B cell (primary cell): ENCODE data around the gene ANAPC2. TPM values are rescaled to one million over a fixed set of nuclear protein-coding genes. Genes with fewer than 3 reads are reported as not detected.
A peak's percentile ranks its signal among the peaks of the same experiment; 100 is the strongest.

ENCODE experiments used
- ATAC-seq: fragments of 200-7000 bp; cut with Tn5 transposase; one replicate; pipeline ENCODE4 v1.10.0; 2021; ENCODE audit warnings: low read depth, mild to moderate bottlenecking, moderate number of reproducible peaks, moderate library complexity
- CTCF ChIA-PET: fragments of 350-600 bp; sonication (Branson Sonifier 250); formaldehyde crosslinking; loops from one replicate; lab custom pipeline; 2021; ENCODE audit warnings: antibody characterized with exemption, inconsistent platforms; lab: Charles Lee
- POLR2A ChIA-PET: fragments of 350-600 bp; sonication (Branson Sonifier 250); formaldehyde crosslinking; loops from one replicate; lab custom pipeline; 2021; ENCODE audit warnings: antibody characterized with exemption; lab: Charles Lee
- DNase-seq: peaks from one replicate; pipeline ENCODE4 v3.0.0; 2013
- H2AFZ ChIP-seq: 2 replicates; pipeline ENCODE4 v1.6.1; 2012; ENCODE audit warnings: mild to moderate bottlenecking, low read depth, low read length; ENCODE audit not compliant: insufficient read depth, poor library complexity, severe bottlenecking
- H3K27ac ChIP-seq, 2 donors: 1 replicate in 1 of 2; 2 replicates in 1 of 2; pipeline ENCODE4 v1.5.1; 2012 to 2013; ENCODE audit warnings: low read length in 2 of 2, mild to moderate bottlenecking in 2 of 2, moderate library complexity in 1 of 2
- H3K27me3 ChIP-seq, 4 experiments: fragments of 200-600 bp in 1 of 4; sonication (generic) in 1 of 4; replicated peaks in 1 of 4; 1 replicate in 2 of 4; 2 replicates in 2 of 4; pipeline versions ENCODE4 v1.6.1 to v1.7.0; 2013 to 2016; ENCODE audit warnings: low read length in 3 of 4, mild to moderate bottlenecking in 2 of 4, mixed read lengths in 1 of 4, moderate library complexity in 1 of 4; ENCODE audit not compliant: insufficient read depth in 4 of 4, control insufficient read depth in 3 of 4; ENCODE audit errors: control extremely low read depth in 1 of 4
- H3K36me3 ChIP-seq, 2 experiments: replicated peaks in 1 of 2; 1 replicate in 1 of 2; 2 replicates in 1 of 2; pipeline versions ENCODE4 v1.6.1 to v1.7.1; 2013; ENCODE audit warnings: low read length in 1 of 2; ENCODE audit not compliant: insufficient read depth in 2 of 2, control insufficient read depth in 1 of 2; ENCODE audit errors: control extremely low read depth in 1 of 2, extremely low read depth in 1 of 2
- H3K4me1 ChIP-seq, 2 donors: fragments of 200-600 bp in 1 of 2; sonication (generic) in 1 of 2; 1 replicate in 1 of 2; 2 replicates in 1 of 2; pipeline versions ENCODE4 v1.5.1 to v1.6.1; 2013 to 2017; ENCODE audit warnings: low read length in 2 of 2; ENCODE audit not compliant: control insufficient read depth in 2 of 2, insufficient read depth in 2 of 2
- H3K4me2 ChIP-seq: replicated peaks from 2 replicates; pipeline ENCODE3; 2012; ENCODE audit warnings: mild to moderate bottlenecking, low read depth, low read length; ENCODE audit not compliant: poor library complexity, severe bottlenecking
- H3K4me3 ChIP-seq, 5 experiments: fragments of 200-600 bp in 1 of 5; sonication (generic) in 1 of 5; 1 replicate in 3 of 5; 2 replicates in 2 of 5; pipeline versions ENCODE4 v1.5.1 to v1.7.0; 2011 to 2016; ENCODE audit warnings: low read length in 4 of 5, mild to moderate bottlenecking in 4 of 5, low read depth in 2 of 5, control low read depth in 1 of 5, moderate library complexity in 1 of 5; ENCODE audit not compliant: insufficient read depth in 1 of 5; ENCODE audit errors: control extremely low read depth in 1 of 5, extremely low read depth in 1 of 5
- H3K79me2 ChIP-seq: fragments of 200-600 bp; sonication (generic); one replicate; pipeline ENCODE4 v1.6.0; 2016; ENCODE audit warnings: low read length; ENCODE audit not compliant: control insufficient read depth, insufficient read depth
- H3K9ac ChIP-seq: fragments of 200-600 bp; sonication (generic); 2 replicates; pipeline ENCODE4 v1.6.1; 2017; ENCODE audit warnings: mild to moderate bottlenecking, low read length, moderate library complexity
- H3K9me3 ChIP-seq, 3 donors: one replicate each; pipeline versions ENCODE4 v1.6.1 to v1.7.1; 2013; ENCODE audit warnings: low read length in 2 of 3; ENCODE audit not compliant: control insufficient read depth in 2 of 3, insufficient read depth in 1 of 3; ENCODE audit errors: control extremely low read depth in 1 of 3
- H4K20me1 ChIP-seq: 2 replicates; pipeline ENCODE4 v1.6.0; 2012; ENCODE audit warnings: mild to moderate bottlenecking, low read length; ENCODE audit not compliant: insufficient read depth, control insufficient read depth, poor library complexity, severe bottlenecking
- H3K27ac Mint-ChIP-seq: one replicate; pipeline ENCODE4 v1.8.0; 2021; ENCODE audit warnings: mixed read lengths
- H3K27me3 Mint-ChIP-seq: one replicate; pipeline ENCODE4 v1.8.0; 2021; ENCODE audit warnings: mixed read lengths
- H3K4me1 Mint-ChIP-seq: one replicate; pipeline ENCODE4 v1.8.0; 2021; ENCODE audit warnings: mixed read lengths
- H3K4me3 Mint-ChIP-seq: one replicate; pipeline ENCODE4 v1.8.0; 2021; ENCODE audit warnings: mixed read lengths
- H3K9me3 Mint-ChIP-seq: one replicate; pipeline ENCODE4 v1.8.0; 2022; ENCODE audit warnings: mixed read lengths; ENCODE audit not compliant: insufficient read depth
- CTCF ChIP-seq: fragments of 200-600 bp; IDR thresholded peaks from one replicate; pipeline ENCODE4 v1.8.0; 2022; ENCODE audit warnings: antibody characterized with exemption, mild to moderate bottlenecking
- EZH2 ChIP-seq: IDR thresholded peaks from 2 replicates; pipeline ENCODE4 v1.6.1; 2012; ENCODE audit warnings: borderline replicate concordance, low read depth, mild to moderate bottlenecking, moderate library complexity, low read length; ENCODE audit not compliant: insufficient read depth, poor library complexity, severe bottlenecking
- WGBS: methylation state at CpG from one replicate; pipeline ENCODE4 v1.1.5; 2013; ENCODE audit warnings: missing lambda C conversion rate; ENCODE audit not compliant: insufficient coverage; 5-methylcytosine and 5-hydroxymethylcytosine counted together
- intact Hi-C: fragments of 100-400 bp; cut with micrococcal nuclease; formaldehyde crosslinking; loops from one replicate; pipeline ENCODE4 v1.10.0; 2022
- polyA plus RNA-seq: library from polyadenylated mRNA; depleted of rRNA; stranded (reverse); fragments of >200 nt; gene quantifications from 2 replicates; pipeline ENCODE4 v1.2.3, GENCODE V29; 2012
- total RNA-seq, 2 donors: library from RNA; stranded (reverse); fragments of 120-200 nt in 1 of 2; gene quantifications; 1 replicate in 1 of 2; 2 replicates in 1 of 2; pipeline versions ENCODE4 v1.2.3 to v1.2.4, GENCODE V29; 2013 to 2022

ANAPC2 gene
- total and polyA plus RNA-seq, 2 donors (not counting 1 experiment from before 2014, with no cell fraction given) = 121 to 127 TPM

GRCh38 chr9:137186385-137186784 lies 2.0 kb downstream of the ANAPC2 start:
- H3K27ac Mint-ChIP-seq = no peak overlapping the region
- peak overlapping the region; percentile 95 for H3K4me2 ChIP-seq

GRCh38 chr9:137185921-137186320 lies 2.4 kb downstream of the ANAPC2 start:
- WGBS = 96% methylated on average over 19 of the region's 19 CpGs
- Histone ChIP-seq H3K36me3 (peaks cover 0 to 59% of the 10 kb centered on the region in 2 experiments), H3K27ac (no peak overlapping the region), H3K4me2 (peak overlapping the region; percentile 22), H3K4me1 (peaks cover 26 to 40% of the 10 kb centered on the region in 2 donors), H3K9me3 (peaks cover 0 to 3% (median 0%) of the 10 kb centered on the region in 3 donors), H2AFZ (no peak overlapping the region), H3K4me3 (no peak overlapping the region), H3K27me3 (no peaks in the 10 kb centered on the region), H3K9ac (no peak overlapping the region), H4K20me1 (peaks cover 62% of the 10 kb centered on the region), H3K79me2 (peaks cover 57% of the 10 kb centered on the region)
- ATAC-seq = no peak
- Mint-ChIP-seq H3K4me3 (peak overlapping the region; percentile 96), H3K9me3 (no peaks in the 10 kb centered on the region), H3K27me3 (no peaks in the 10 kb centered on the region), H3K27ac (no peak overlapping the region), H3K4me1 (peaks cover 35% of the 10 kb centered on the region)
- POLR2A ChIA-PET = no interaction called here
- CTCF ChIA-PET = no interaction called here
- intact Hi-C loops = loop anchor here (5.0 kb wide), 1 partner anchor 59 kb away; no protein-coding TSS in a partner anchor
- no peak for TF ChIP-seq EZH2
- no peak for TF ChIP-seq CTCF
- DNase-seq = no peak

More at GRCh38 chr9:137186385-137186784, 2.0 kb downstream of the ANAPC2 start:
- H3K27ac ChIP-seq = no peak overlapping the region
- H3K27me3 ChIP-seq = no peaks in the 10 kb centered on the region
- WGBS = 96% methylated on average over 5 of the region's 6 CpGs
- peaks cover 26 to 40% of the 10 kb centered on the region in 2 donors for H3K4me1 ChIP-seq
- Mint-ChIP-seq H3K9me3 (no peaks in the 10 kb centered on the region), H3K27me3 (no peaks in the 10 kb centered on the region), H3K4me1 (peaks cover 36% of the 10 kb centered on the region), H3K4me3 (peak overlapping the region; percentile 96)
- H4K20me1 ChIP-seq = peaks cover 66% of the 10 kb centered on the region
- H3K79me2 ChIP-seq = peaks cover 62% of the 10 kb centered on the region
- intact Hi-C loops = loop anchor here (5.0 kb wide), 1 partner anchor 59 kb away; no protein-coding TSS in a partner anchor
- TF ChIP-seq CTCF (no peak), EZH2 (no peak)
- POLR2A ChIA-PET = no interaction called here
- peaks cover 0 to 3% (median 0%) of the 10 kb centered on the region in 3 donors for H3K9me3 ChIP-seq
- H3K36me3 ChIP-seq = peaks cover 0 to 59% of the 10 kb centered on the region in 2 experiments
- CTCF ChIA-PET = no interaction called here
- no peak overlapping the region for H2AFZ ChIP-seq
- DNase-seq (no peak), ATAC-seq (no peak)
- no peak overlapping the region for H3K4me3 ChIP-seq
- H3K9ac ChIP-seq = no peak overlapping the region
